H9 (cell line): ENCODE results near the gene WDR31. TPM values are rescaled to one million over a fixed set of nuclear protein-coding genes. Genes with fewer than 3 reads are reported as not detected.
"Not testable (repeated sequence)": the region's sequence is repeated elsewhere in the genome, so short reads cannot be mapped to it uniquely, and the experiment has no call there.

ENCODE experiments used
- DNase-seq: peaks from one replicate; pipeline ENCODE4 v3.0.0-alpha.2; 2017
- H2AFZ ChIP-seq: one replicate; pipeline ENCODE4 v1.6.1; 2013; ENCODE audit warnings: mild to moderate bottlenecking, low read length, control low read depth, moderate library complexity
- H2AK5ac ChIP-seq: 2 replicates; pipeline ENCODE4 v1.6.1; 2013; ENCODE audit warnings: low read length, control low read depth, mixed read lengths; ENCODE audit not compliant: insufficient read length
- H2BK120ac ChIP-seq: one replicate; pipeline ENCODE4 v1.6.1; 2013; ENCODE audit warnings: low read depth, mild to moderate bottlenecking, low read length, control low read depth, inconsistent platforms; ENCODE audit not compliant: poor library complexity, severe bottlenecking
- H2BK12ac ChIP-seq: 2 replicates; pipeline ENCODE4 v1.6.1; 2013; ENCODE audit warnings: low read length, control low read depth, mixed read lengths, low read depth; ENCODE audit not compliant: insufficient read length
- H2BK15ac ChIP-seq: 2 replicates; pipeline ENCODE4 v1.6.1; 2013; ENCODE audit warnings: low read depth, low read length, control low read depth
- H2BK20ac ChIP-seq: one replicate; pipeline ENCODE4 v1.6.1; 2013; ENCODE audit warnings: low read depth, mild to moderate bottlenecking, low read length, control low read depth, inconsistent platforms; ENCODE audit not compliant: poor library complexity, severe bottlenecking
- H2BK5ac ChIP-seq: 2 replicates; pipeline ENCODE4 v1.6.1; 2013; ENCODE audit warnings: low read length, control low read depth, mixed read lengths; ENCODE audit not compliant: insufficient read length
- H3K14ac ChIP-seq: 2 replicates; pipeline ENCODE4 v1.6.1; 2013; ENCODE audit warnings: low read length, control low read depth; ENCODE audit not compliant: insufficient read depth
- H3K18ac ChIP-seq: 2 replicates; pipeline ENCODE4 v1.6.1; 2013; ENCODE audit warnings: low read depth, mild to moderate bottlenecking, mixed read lengths, low read length, control low read depth; ENCODE audit not compliant: insufficient read length
- H3K23ac ChIP-seq: 2 replicates; pipeline ENCODE4 v1.6.1; 2013; ENCODE audit warnings: low read length, control low read depth, mixed read lengths, low read depth; ENCODE audit not compliant: insufficient read length
- H3K23me2 ChIP-seq: 2 replicates; pipeline ENCODE4 v1.6.1; 2013; ENCODE audit warnings: low read depth, mild to moderate bottlenecking, mixed read lengths, low read length, control low read depth; ENCODE audit not compliant: insufficient read length, poor library complexity, severe bottlenecking
- H3K27ac ChIP-seq: 2 replicates; pipeline ENCODE4 v1.5.1; 2013; ENCODE audit warnings: low read length, control low read depth, mixed read lengths, low read depth; ENCODE audit not compliant: insufficient read length
- H3K27me3 ChIP-seq: 2 replicates; pipeline ENCODE4 v1.6.1; 2013; ENCODE audit warnings: low read length, control low read depth, inconsistent platforms; ENCODE audit not compliant: insufficient read depth
- H3K4ac ChIP-seq: 2 replicates; pipeline ENCODE4 v1.6.1; 2013; ENCODE audit warnings: low read depth, mild to moderate bottlenecking, control low read depth, inconsistent platforms, low read length, moderate library complexity
- H3K4me1 ChIP-seq: 2 replicates; pipeline ENCODE4 v1.6.1; 2013; ENCODE audit warnings: low read length, control low read depth, inconsistent platforms; ENCODE audit not compliant: insufficient read depth
- H3K4me2 ChIP-seq: 2 replicates; pipeline ENCODE4 v1.6.1; 2013; ENCODE audit warnings: low read length, control low read depth, mixed read lengths; ENCODE audit not compliant: insufficient read length, insufficient read depth
- H3K56ac ChIP-seq: 2 replicates; pipeline ENCODE4 v1.6.1; 2013; ENCODE audit warnings: low read depth, mild to moderate bottlenecking, mixed read lengths, low read length, control low read depth; ENCODE audit not compliant: insufficient read length
- H3K79me1 ChIP-seq: 2 replicates; pipeline ENCODE4 v1.6.1; 2013; ENCODE audit warnings: low read depth, mild to moderate bottlenecking, moderate library complexity, low read length, control low read depth, inconsistent platforms; ENCODE audit not compliant: insufficient read depth, poor library complexity, severe bottlenecking
- H3K79me2 ChIP-seq: 2 replicates; pipeline ENCODE4 v1.6.1; 2013; ENCODE audit warnings: low read length, control low read depth, inconsistent platforms; ENCODE audit not compliant: insufficient read depth
- H3K9ac ChIP-seq: 2 replicates; pipeline ENCODE4 v1.6.1; 2013; ENCODE audit warnings: low read length, control low read depth, mixed read lengths; ENCODE audit not compliant: insufficient read length; ENCODE audit errors: extremely low read depth
- H3K9me3 ChIP-seq: one replicate; pipeline ENCODE4 v1.6.1; 2013; ENCODE audit warnings: low read depth, low read length, inconsistent platforms; ENCODE audit not compliant: control insufficient read depth
- H3T11ph ChIP-seq: one replicate; pipeline ENCODE4 v1.6.1; 2013; ENCODE audit warnings: mild to moderate bottlenecking, low read length, control low read depth, inconsistent platforms
- H4K20me1 ChIP-seq: one replicate; pipeline ENCODE4 v1.6.1; 2013; ENCODE audit not compliant: control insufficient read depth, insufficient read length, insufficient read depth
- H4K5ac ChIP-seq: 2 replicates; pipeline ENCODE4 v1.6.1; 2013; ENCODE audit warnings: low read depth, mild to moderate bottlenecking, mixed read lengths, low read length, control low read depth; ENCODE audit not compliant: insufficient read length
- H4K8ac ChIP-seq: replicated peaks from 2 replicates; pipeline ENCODE4 v1.6.1; 2013; ENCODE audit warnings: low read length, control low read depth, mixed read lengths, low read depth; ENCODE audit not compliant: insufficient read length
- H4K91ac ChIP-seq: 2 replicates; pipeline ENCODE4 v1.6.1; 2013; ENCODE audit warnings: low read depth, mild to moderate bottlenecking, moderate library complexity, mixed read lengths, low read length, control low read depth; ENCODE audit not compliant: insufficient read length
- H3K27ac Mint-ChIP-seq, 3 experiments: 2 replicates in 2 of 3; 3 replicates in 1 of 3; pipeline ENCODE4 v1.8.0; 2020 to 2021; ENCODE audit warnings: mixed read lengths in 3 of 3, mild to moderate bottlenecking in 1 of 3, moderate library complexity in 1 of 3
- H3K27me3 Mint-ChIP-seq: 2 replicates; pipeline ENCODE4 v1.8.0; 2021; ENCODE audit warnings: low read depth, mild to moderate bottlenecking, moderate library complexity, mixed read lengths
- H3K36me3 Mint-ChIP-seq, 3 experiments: 2 replicates in 2 of 3; 3 replicates in 1 of 3; pipeline ENCODE4 v1.8.0; 2020 to 2021; ENCODE audit warnings: low read depth in 3 of 3, mixed read lengths in 3 of 3; ENCODE audit not compliant: insufficient read depth in 1 of 3
- H3K4me1 Mint-ChIP-seq, 2 experiments: 2 replicates each; pipeline ENCODE4 v1.8.0; 2020; ENCODE audit warnings: mixed read lengths in 2 of 2
- H3K4me3 Mint-ChIP-seq, 2 experiments: 2 replicates in 1 of 2; 3 replicates in 1 of 2; pipeline ENCODE4 v1.8.0; 2020 to 2021; ENCODE audit warnings: mild to moderate bottlenecking in 2 of 2, mixed read lengths in 2 of 2, moderate library complexity in 1 of 2
- H3K9me3 Mint-ChIP-seq, 2 experiments: 2 replicates in 1 of 2; 3 replicates in 1 of 2; pipeline ENCODE4 v1.8.0; 2020; ENCODE audit warnings: mild to moderate bottlenecking in 2 of 2, mixed read lengths in 2 of 2, moderate library complexity in 1 of 2
- WGBS: extraction: QIAGEN DNeasy Blood & Tissue Kit; methylation state at CpG from one replicate; pipeline ENCODE4 v1.1.7; 2013; ENCODE audit warnings: missing lambda C conversion rate, low lambda C conversion rate, mixed read lengths; ENCODE audit not compliant: insufficient read length; ENCODE audit errors: extremely low coverage; 5-methylcytosine and 5-hydroxymethylcytosine counted together
- total RNA-seq: library from RNA; stranded (reverse); gene quantifications from 2 replicates; pipeline ENCODE4 v1.2.1, GENCODE V29; 2021
- TF ChIP-seq, protein P1 (sequence below): fragments of 200-600 bp; sonication (generic); conservative IDR thresholded peaks from 3 replicates; pipeline ENCODE4 v1.8.0; 2021; ENCODE audit warnings: antibody characterized with exemption, mild to moderate bottlenecking

WDR31 gene
- total RNA-seq, 1 experiment from 2014 or later, result 0.72 TPM

DNA sequence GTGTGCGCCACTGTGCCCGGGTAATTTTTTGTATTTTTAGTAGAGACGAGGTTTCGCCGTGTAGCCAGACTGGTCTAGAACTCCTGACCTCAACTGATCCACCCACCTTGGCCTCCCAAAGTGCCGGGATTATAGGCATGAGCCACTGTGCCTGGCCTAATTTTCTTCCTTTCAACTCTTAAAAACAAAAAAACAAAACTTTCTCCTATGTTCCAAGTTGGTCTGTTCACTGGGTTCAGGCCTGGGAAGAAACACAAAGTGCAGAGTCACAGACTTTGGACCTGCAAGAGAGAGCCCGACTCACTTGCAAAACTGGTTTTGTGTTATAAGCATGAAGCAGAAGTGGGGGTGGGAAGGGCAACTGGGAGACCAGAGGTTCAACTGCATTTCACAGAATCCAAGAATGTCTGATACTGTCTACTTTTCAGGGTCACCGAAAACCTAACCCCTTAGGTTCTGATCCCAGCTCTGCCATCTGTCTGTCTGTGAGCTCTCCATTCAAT lies 41.9 kb upstream of the WDR31 start:
- Mint-ChIP-seq H3K36me3 (peaks cover 0 to 2% (median 2%) of the 10 kb centered on the region in 3 experiments; a peak in 1 of 7 replicates), H3K9me3 (no peaks in the 10 kb centered on the region), H3K27me3 (no peaks in the 10 kb centered on the region), H3K4me1 (peaks cover 3 to 14% of the 10 kb centered on the region in 2 experiments), H3K27ac (no peak overlapping the region), H3K4me3 (no peak overlapping the region)
- Histone ChIP-seq H3K9me3 (no peaks in the 10 kb centered on the region), H4K5ac (no peak overlapping the region), H3K4me1 (no peaks in the 10 kb centered on the region; the same call in 1 of the 2 replicates), H3K4ac (no peak overlapping the region), H3K27ac (no peak overlapping the region), H2BK5ac (no peak overlapping the region), H3K79me2 (no peaks in the 10 kb centered on the region), H4K8ac (no peak overlapping the region), H2BK12ac (no peak overlapping the region), H2BK15ac (no peak overlapping the region), H3K14ac (no peak overlapping the region), H2AFZ (no peak overlapping the region), H3K23ac (no peak overlapping the region), H2BK120ac (no peak overlapping the region), H3K27me3 (no peaks in the 10 kb centered on the region), H3K18ac (no peak overlapping the region), H2AK5ac (no peak overlapping the region), H2BK20ac (no peak overlapping the region), H3K79me1 (no peaks in the 10 kb centered on the region), H4K91ac (no peak overlapping the region), H3T11ph (no peak overlapping the region), H3K4me2 (no peak overlapping the region), H3K23me2 (peaks cover 5% of the 10 kb centered on the region), H3K56ac (no peak overlapping the region), H3K9ac (no peak overlapping the region), H4K20me1 (no peaks in the 10 kb centered on the region)
- no CpG with 5 or more reads among the region's 8 CpGs for WGBS
- no peak for DNase-seq
- TF ChIP-seq, protein P1, sequence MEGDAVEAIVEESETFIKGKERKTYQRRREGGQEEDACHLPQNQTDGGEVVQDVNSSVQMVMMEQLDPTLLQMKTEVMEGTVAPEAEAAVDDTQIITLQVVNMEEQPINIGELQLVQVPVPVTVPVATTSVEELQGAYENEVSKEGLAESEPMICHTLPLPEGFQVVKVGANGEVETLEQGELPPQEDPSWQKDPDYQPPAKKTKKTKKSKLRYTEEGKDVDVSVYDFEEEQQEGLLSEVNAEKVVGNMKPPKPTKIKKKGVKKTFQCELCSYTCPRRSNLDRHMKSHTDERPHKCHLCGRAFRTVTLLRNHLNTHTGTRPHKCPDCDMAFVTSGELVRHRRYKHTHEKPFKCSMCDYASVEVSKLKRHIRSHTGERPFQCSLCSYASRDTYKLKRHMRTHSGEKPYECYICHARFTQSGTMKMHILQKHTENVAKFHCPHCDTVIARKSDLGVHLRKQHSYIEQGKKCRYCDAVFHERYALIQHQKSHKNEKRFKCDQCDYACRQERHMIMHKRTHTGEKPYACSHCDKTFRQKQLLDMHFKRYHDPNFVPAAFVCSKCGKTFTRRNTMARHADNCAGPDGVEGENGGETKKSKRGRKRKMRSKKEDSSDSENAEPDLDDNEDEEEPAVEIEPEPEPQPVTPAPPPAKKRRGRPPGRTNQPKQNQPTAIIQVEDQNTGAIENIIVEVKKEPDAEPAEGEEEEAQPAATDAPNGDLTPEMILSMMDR, result no peak

DNA sequence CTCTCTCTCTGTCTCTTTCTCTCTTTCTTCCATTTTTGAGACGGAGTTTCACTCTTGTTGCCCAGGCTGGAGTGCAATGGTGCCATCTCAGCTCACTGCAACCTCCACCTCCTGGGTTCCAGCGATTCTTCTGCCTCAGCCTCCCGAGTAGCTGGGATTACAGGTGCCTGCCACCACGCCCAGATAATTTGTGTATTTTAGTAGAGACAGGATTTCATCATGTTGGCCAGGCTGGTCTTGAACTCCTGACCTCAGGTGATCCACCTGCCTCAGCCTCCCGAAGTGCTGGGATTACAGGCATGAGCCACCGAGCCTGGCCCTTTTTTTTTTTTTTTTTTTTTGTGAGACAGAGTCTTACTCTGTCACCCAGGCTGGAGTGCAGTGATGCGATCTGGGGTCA lies 41.4 kb upstream of the WDR31 start:
- not testable (repeated sequence) for H4K20me1 ChIP-seq, H4K5ac ChIP-seq, H3K56ac ChIP-seq, H3K4me1 ChIP-seq, H4K91ac ChIP-seq, H3K9me3 ChIP-seq, H3K27ac Mint-ChIP-seq, H3K79me2 ChIP-seq, H3T11ph ChIP-seq, H2AK5ac ChIP-seq, H3K4me3 Mint-ChIP-seq, H3K27ac ChIP-seq, H3K36me3 Mint-ChIP-seq, H3K27me3 Mint-ChIP-seq, H3K4me2 ChIP-seq, H2BK120ac ChIP-seq, H2AFZ ChIP-seq, H2BK12ac ChIP-seq, H3K23ac ChIP-seq, H3K9ac ChIP-seq, H3K4ac ChIP-seq, H3K23me2 ChIP-seq, H3K9me3 Mint-ChIP-seq, H2BK5ac ChIP-seq, DNase-seq, H3K79me1 ChIP-seq, H2BK15ac ChIP-seq, H3K27me3 ChIP-seq, H3K18ac ChIP-seq, H3K14ac ChIP-seq, H2BK20ac ChIP-seq, H4K8ac ChIP-seq
- no CpG with 5 or more reads among the region's 7 CpGs for WGBS
- peaks cover 3 to 14% of the 10 kb centered on the region in 2 experiments for H3K4me1 Mint-ChIP-seq
